Stimulated activated naive CD8-positive, alpha-beta T cell treated with anti-CD3 and anti-CD28 coated beads, Interleukin-15, amount 100 ng/mL, for 72 hours (primary cell): ENCODE measurements around the gene YIF1B.

Experiments
- ATAC-seq: fragments of 150-1000 bp; cut with Tn5 transposase; 2 replicates; pipeline ENCODE4 v1.10.0; 2021; ENCODE audit warnings: mild to moderate bottlenecking, moderate library complexity
- DNase-seq, 2 donors: peaks; one replicate each; pipeline ENCODE4 v3.0.0; 2021 to 2022
- H3K27ac Mint-ChIP-seq, 2 donors: one replicate each; pipeline ENCODE4 v1.8.0; 2022; ENCODE audit warnings: mild to moderate bottlenecking in 2 of 2, mixed read lengths in 2 of 2, moderate library complexity in 2 of 2
- H3K27me3 Mint-ChIP-seq: one replicate; pipeline ENCODE4 v1.8.0; 2022; ENCODE audit warnings: mixed read lengths
- H3K4me1 Mint-ChIP-seq: one replicate; pipeline ENCODE4 v1.8.0; 2022; ENCODE audit warnings: mild to moderate bottlenecking, mixed read lengths
- H3K4me3 Mint-ChIP-seq, 2 donors: one replicate each; pipeline ENCODE4 v1.8.0; 2022; ENCODE audit warnings: mild to moderate bottlenecking in 2 of 2, mixed read lengths in 2 of 2, moderate library complexity in 1 of 2
- H3K9me3 Mint-ChIP-seq, 2 donors: one replicate each; pipeline ENCODE4 v1.8.0; 2022; ENCODE audit warnings: mixed read lengths in 2 of 2

YIF1B gene

DNA sequence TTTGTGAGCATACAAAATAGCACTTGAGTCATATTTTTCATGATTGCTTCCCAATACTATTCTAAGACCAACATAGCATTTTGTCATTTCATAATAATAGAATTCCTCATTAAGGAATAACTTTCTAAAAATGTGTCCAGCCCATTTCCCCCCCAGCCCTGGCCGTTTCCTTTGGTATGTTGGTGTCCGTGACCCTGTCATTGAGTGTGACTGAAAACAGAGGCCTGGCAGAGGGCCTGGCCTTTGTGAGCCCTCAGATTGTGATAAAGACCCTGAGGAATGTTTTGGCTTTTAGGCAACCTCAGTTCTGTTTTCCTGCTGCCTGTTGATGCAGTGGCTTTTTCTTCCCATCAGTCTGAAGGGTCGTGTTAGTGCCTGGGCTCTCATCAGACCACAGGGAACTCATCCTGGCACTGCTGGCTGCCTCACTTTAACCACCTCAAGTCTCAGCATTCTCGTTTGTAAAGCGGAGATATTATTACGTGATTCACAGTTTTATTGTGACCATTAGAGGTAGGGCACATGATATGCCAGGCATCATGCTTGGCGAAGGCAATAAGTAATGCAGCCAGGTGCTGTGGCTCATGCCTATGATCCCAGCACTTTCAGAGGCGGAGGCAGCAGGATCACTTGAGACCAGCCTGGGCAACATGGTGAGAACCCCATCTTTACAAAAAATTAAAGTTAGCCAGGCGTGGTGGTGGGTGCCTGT lies 37.6 kb downstream of the YIF1B start:
- ATAC-seq (no peak), DNase-seq (no peak)
- Mint-ChIP-seq H3K4me3 (no peak overlapping the region), H3K27ac (no peak overlapping the region), H3K27me3 (no peaks in the 10 kb centered on the region), H3K4me1 (peaks cover 20% of the 10 kb centered on the region), H3K9me3 (no peaks in the 10 kb centered on the region)

GRCh38 chr19:38277549-38277948 lies 38.2 kb downstream of the YIF1B start:
- DNase-seq: no peak
- H3K4me1 Mint-ChIP-seq: peaks cover 17% of the 10 kb centered on the region
- ATAC-seq: no peak
- no peaks in the 10 kb centered on the region for H3K9me3 Mint-ChIP-seq
- H3K4me3 Mint-ChIP-seq: no peak overlapping the region
- no peaks in the 10 kb centered on the region for H3K27me3 Mint-ChIP-seq
- H3K27ac Mint-ChIP-seq: no peak overlapping the region

DNA sequence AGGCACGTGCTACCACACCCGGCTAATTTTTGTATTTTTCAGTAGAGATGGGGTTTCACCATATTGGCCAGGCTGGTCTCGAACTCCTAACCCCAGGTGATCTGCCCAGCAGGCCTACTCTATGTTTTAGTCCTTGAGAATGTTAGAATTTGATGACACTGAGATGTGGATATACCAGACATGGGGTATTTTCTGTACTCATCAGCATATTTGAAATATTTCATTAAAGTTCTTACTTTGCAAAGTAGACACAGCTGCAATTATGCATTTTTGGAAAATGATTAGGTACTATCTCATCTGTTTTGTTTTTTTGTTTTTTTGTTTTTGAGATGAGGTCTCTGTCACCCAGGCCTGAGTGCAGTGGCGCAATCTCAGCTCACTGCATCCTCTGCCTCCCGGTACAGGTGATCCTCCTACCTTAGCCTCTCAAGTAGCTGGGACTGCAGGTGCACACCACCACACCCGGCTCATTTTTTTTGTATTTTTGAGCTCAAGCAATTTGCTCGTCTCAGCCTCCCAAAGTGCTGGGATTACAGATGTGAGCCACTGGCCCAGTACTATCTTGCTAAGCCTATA lies 38.7 kb downstream of the YIF1B start:
- Mint-ChIP-seq H3K9me3 (no peaks in the 10 kb centered on the region), H3K4me3 (no peak overlapping the region), H3K4me1 (peaks cover 12% of the 10 kb centered on the region), H3K27me3 (no peaks in the 10 kb centered on the region), H3K27ac (no peak overlapping the region)
- DNase-seq (no peak), ATAC-seq (no peak)

GRCh38 chr19:38274739-38275138 lies 41.0 kb downstream of the YIF1B start:
- DNase-seq (no peak), ATAC-seq (no peak)
- no peak overlapping the region for H3K27ac Mint-ChIP-seq
- H3K4me3 Mint-ChIP-seq: no peak overlapping the region
- no peaks in the 10 kb centered on the region for H3K9me3 Mint-ChIP-seq
- H3K4me1 Mint-ChIP-seq: peaks cover 9% of the 10 kb centered on the region
- no peaks in the 10 kb centered on the region for H3K27me3 Mint-ChIP-seq

DNA sequence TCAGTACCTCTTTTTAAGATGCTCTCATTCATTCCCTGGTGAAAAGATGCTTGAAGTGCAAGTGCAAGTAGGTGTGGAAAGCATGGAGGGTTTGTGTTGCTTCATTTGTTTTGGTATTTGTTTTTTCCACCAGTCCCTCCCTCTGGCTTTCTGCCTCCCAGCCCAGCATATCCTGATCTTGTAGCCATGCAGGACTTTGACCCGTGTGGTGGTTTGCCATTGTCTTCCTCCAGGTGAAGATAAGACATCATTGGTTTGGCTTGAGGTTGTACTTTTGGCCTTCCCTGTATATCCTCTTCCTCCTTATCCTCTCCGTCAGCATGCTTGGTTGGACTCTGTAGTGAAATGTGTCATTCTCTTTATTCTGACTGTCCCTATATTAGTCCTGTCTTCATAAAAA lies 42.2 kb downstream of the YIF1B start:
- no peak overlapping the region for H3K27ac Mint-ChIP-seq
- no peak for ATAC-seq
- H3K4me1 Mint-ChIP-seq: peaks cover 9% of the 10 kb centered on the region
- no peak overlapping the region for H3K4me3 Mint-ChIP-seq
- DNase-seq: no peak
- no peaks in the 10 kb centered on the region for H3K27me3 Mint-ChIP-seq
- no peaks in the 10 kb centered on the region for H3K9me3 Mint-ChIP-seq

DNA sequence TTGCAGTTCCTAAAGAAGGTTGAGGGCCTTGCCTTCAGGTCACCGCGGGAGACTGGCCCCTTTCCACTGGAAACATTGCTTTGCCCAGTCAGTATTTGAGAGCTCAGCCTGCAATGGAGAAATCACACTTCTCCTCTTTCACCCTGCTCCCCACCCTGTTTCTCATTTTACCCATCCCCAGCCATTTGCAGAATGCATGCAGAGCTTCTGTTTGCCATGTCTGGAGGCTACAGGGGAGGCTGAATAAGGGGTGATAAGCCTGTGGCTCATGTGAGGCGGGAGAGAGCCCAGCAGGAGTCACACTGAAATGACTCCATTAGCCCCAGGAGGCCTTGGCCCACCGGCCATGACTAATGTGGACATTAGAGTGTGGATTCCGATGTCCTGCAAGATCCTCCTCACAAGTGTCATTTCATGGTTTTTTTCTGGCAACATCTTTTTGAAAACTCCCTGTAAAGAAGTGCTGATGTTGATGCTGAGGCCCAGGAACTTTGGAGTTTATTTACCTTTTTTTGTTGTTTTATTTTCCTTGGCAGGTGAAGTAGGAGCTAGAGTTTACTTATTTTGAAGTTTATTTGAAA lies 45.1 kb downstream of the YIF1B start:
- Mint-ChIP-seq H3K27me3 (no peaks in the 10 kb centered on the region), H3K4me1 (peaks cover 37% of the 10 kb centered on the region), H3K9me3 (no peaks in the 10 kb centered on the region), H3K27ac (no peak overlapping the region), H3K4me3 (no peak overlapping the region)
- ATAC-seq: no peak
- no peak for DNase-seq

DNA sequence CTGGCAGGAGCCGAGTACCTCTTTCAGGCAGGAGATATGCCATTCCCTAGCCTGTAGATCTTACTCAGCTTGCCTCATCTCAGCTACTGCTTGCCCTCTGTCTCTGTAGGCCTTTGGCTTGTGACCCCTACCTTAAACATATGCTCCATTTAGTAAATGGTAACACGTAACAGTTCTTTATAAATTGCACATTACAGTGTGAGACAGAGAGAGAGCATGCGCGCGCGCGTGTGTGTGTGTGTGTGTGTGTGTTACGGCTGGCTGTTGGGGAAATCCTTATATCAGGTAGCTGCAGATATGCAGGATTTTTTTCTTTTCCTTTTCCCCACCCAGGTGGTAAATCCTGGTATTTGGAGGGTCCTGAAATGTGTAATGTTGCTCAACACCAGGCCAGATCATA lies 47.2 kb downstream of the YIF1B start:
- Mint-ChIP-seq H3K27ac (no peak overlapping the region), H3K9me3 (no peaks in the 10 kb centered on the region), H3K4me1 (peaks cover 53% of the 10 kb centered on the region), H3K4me3 (no peak overlapping the region), H3K27me3 (no peaks in the 10 kb centered on the region)
- DNase-seq: no peak
- ATAC-seq: no peak

DNA sequence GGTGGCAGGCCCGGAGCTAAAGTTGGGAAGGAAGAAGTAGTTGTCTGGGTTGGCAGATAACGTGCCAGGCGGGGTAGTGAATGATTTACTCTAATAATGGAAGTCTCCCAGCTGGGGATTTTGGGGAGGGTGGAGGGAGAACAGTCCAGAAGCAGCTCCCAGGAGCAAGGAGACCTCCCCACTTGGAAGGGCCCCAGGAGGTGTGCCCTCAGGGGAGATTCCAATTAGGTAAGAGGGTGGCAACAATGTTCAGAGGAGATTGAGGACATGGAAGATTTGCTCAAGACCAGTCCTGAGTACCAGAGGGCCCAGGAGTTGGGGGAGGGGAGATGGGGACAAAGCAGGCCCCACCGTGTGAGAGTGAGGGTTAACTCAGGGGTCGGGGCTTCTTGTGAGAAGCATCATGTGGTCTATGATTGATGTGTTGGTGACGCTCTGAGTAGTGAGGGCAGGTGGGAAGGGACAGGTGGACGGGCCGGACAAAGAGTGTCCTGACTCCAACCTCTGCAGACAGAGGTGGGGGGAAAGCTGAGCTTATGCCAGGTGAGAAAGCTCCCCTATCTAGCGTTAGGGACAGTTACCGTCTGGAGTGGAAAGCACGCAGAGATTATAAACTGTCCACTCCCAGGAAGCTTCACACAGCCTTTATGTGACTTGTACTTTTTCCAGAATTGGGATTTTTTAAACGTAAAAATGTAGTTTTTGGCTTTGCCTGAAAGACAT lies 47.8 kb downstream of the YIF1B start:
- Mint-ChIP-seq H3K27me3 (no peaks in the 10 kb centered on the region), H3K27ac (peak overlapping the region in 1 of 2 donors; percentile 16), H3K9me3 (no peaks in the 10 kb centered on the region), H3K4me1 (peaks cover 59% of the 10 kb centered on the region), H3K4me3 (no peak overlapping the region)
- DNase-seq: no peak
- no peak for ATAC-seq

DNA sequence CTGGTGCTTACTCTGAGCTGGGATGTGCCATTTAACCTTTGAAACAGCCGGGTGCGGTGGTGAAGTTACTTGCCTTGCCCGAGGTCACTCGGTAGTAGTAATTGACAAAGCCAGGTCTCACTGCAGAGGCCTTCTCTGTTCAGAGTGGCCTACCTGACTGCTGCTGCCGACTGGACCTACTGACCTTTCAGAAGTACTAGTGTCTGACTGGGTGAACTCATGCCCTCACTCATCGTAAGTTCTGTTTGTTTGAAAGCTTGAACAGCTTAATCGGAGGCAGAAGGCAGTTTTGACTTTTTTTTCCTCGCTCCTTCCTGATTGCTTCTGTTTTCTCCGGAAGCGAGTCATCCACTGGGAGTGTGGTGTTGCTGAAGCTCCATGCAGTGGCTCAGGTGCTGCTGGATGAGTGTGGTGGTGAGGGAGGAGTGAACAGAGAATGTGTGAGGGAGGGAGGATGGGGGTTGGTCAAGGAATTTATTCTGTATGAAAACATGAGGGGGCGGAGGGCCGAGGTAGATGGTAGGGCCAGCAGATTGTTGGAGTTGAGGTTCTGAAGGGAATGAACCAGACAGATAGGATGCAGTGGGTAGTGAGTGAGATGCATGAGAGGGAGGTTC lies 48.7 kb downstream of the YIF1B start:
- Mint-ChIP-seq H3K4me3 (peak overlapping the region in 1 of 2 donors; percentile 11), H3K27me3 (no peaks in the 10 kb centered on the region), H3K9me3 (no peaks in the 10 kb centered on the region), H3K27ac (no peak overlapping the region), H3K4me1 (peaks cover 61% of the 10 kb centered on the region)
- DNase-seq (no peak), ATAC-seq (no peak)

DNA sequence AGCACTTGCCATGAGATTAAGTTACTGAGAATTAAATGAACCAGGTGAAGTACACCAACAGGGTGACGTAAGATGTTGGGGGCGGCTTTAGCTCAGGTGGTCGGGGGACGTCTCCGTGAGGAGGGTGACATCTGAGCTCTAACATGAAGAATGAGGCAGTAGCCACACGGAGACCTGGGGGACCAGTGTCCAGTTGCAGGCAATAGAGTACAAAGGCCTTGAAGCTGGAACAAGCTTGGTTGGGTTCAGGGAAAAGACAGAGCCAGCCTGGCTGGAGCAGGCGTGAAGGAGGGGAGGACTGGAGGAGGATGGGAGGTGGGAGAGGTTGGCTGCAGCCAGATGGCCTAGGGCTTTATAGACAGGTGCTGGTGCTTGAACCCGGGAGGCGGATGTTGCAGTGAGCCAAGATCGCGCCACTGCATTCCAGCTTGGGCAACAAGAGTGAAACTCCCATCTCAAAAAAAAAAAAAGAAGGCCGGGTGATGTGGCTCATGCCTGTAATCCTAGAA lies 49.8 kb downstream of the YIF1B start:
- no peak for ATAC-seq
- no peak for DNase-seq
- H3K4me3 Mint-ChIP-seq: peak overlapping the region; percentile 84 to 93
- H3K9me3 Mint-ChIP-seq: no peaks in the 10 kb centered on the region
- no peaks in the 10 kb centered on the region for H3K27me3 Mint-ChIP-seq
- H3K27ac Mint-ChIP-seq: peak overlapping the region in 1 of 2 donors; percentile 72
- H3K4me1 Mint-ChIP-seq: peaks cover 61% of the 10 kb centered on the region

- DNase-seq (no peak), ATAC-seq (no peak)
- H3K27me3 Mint-ChIP-seq: no peaks in the 10 kb centered on the region
- peak overlapping the region; percentile 72 to 89 for H3K27ac Mint-ChIP-seq
- no peaks in the 10 kb centered on the region for H3K9me3 Mint-ChIP-seq
- peaks cover 58% of the 10 kb centered on the region for H3K4me1 Mint-ChIP-seq
- peak overlapping the region; percentile 84 to 93 for H3K4me3 Mint-ChIP-seq
Measured at GRCh38 chr19:38265213-38265861, 50.4 kb downstream of the YIF1B start.

DNA sequence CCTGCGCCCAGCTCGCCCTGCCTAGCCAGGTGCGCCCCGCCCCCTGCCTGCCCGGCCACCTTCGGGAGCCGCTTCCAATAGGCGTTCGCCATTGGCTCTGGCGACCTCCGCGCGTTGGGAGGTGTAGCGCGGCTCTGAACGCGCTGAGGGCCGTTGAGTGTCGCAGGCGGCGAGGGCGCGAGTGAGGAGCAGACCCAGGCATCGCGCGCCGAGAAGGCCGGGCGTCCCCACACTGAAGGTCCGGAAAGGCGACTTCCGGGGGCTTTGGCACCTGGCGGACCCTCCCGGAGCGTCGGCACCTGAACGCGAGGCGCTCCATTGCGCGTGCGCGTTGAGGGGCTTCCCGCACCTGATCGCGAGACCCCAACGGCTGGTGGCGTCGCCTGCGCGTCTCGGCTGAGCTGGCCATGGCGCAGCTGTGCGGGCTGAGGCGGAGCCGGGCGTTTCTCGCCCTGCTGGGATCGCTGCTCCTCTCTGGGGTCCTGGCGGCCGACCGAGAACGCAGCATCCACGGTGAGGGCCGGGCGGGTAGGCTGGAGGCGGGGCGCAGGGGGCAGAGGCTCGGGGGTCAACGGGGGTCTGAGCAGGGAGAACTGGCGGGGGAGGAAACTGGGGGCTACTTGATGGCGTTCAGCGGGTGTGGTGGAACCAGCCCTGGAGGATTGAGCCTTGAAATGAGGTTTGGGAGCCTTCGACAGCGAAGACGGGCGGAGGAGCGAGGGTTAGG lies 51.1 kb downstream of the YIF1B start, which contains the start of gene SPINT2:
Gene SPINT2 (plus strand): TSS at position 88 of the 727 bp plus-strand sequence. CDS start 320 bp downstream, at position 408.
- ATAC-seq: peak; percentile 65

GRCh38 chr19:38263689-38264485 lies 51.9 kb downstream of the YIF1B start:
- H3K27me3 Mint-ChIP-seq: no peaks in the 10 kb centered on the region
- H3K27ac Mint-ChIP-seq: peak overlapping the region; percentile 72 to 97
- DNase-seq (peak; percentile 47 to 84), ATAC-seq (peak; percentile 90)
- H3K4me3 Mint-ChIP-seq: peak overlapping the region; percentile 84 to 93
- no peaks in the 10 kb centered on the region for H3K9me3 Mint-ChIP-seq
- peaks cover 52% of the 10 kb centered on the region for H3K4me1 Mint-ChIP-seq

More for the DNA sequence above, 51.1 kb downstream of the YIF1B start, which contains the start of gene SPINT2:
- DNase-seq: peak in 1 of 2 donors; percentile 79
- Mint-ChIP-seq H3K27me3 (no peaks in the 10 kb centered on the region), H3K4me1 (peaks cover 52% of the 10 kb centered on the region), H3K4me3 (peak within 1 kb of the TSS; percentile 84 to 93), H3K9me3 (no peaks in the 10 kb centered on the region), H3K27ac (peak within 1 kb of the TSS; percentile 72 to 97)
